SK-N-SH treated with all-trans-retinoic acid at 6 μM for 48 hours (cell line): ENCODE data around the gene PTPRN2.

Source experiments
- BACH2 ChIP-seq: fragments of 250-450 bp; sonication (Bioruptor Pico); IDR thresholded peaks from 2 replicates; pipeline ENCODE4 v1.9.0; 2021; ENCODE audit warnings: mild to moderate bottlenecking, borderline replicate concordance
- CREB5 ChIP-seq: fragments of 250-450 bp; sonication (Bioruptor Pico); IDR thresholded peaks from 2 replicates; pipeline ENCODE4 v1.5.1; 2020; ENCODE audit warnings: low read depth, mild to moderate bottlenecking, moderate library complexity
- PPARA ChIP-seq: fragments of 250-450 bp; sonication (Bioruptor Pico); IDR thresholded peaks from 2 replicates; pipeline ENCODE4 v1.5.0; 2020; ENCODE audit warnings: mild to moderate bottlenecking, borderline replicate concordance
- RARB ChIP-seq: fragments of 250-450 bp; sonication (Bioruptor Pico); IDR thresholded peaks from 2 replicates; pipeline ENCODE4 v1.8.0; 2021; ENCODE audit warnings: mild to moderate bottlenecking, moderate library complexity
- ZFP30 ChIP-seq: fragments of 450-650 bp; formaldehyde crosslinking; IDR thresholded peaks from 2 replicates; pipeline ENCODE4 v1.5.0; 2022; ENCODE audit warnings: mild to moderate bottlenecking, moderate library complexity
- TF ChIP-seq, protein P1 (sequence below): fragments of 250-450 bp; sonication (Bioruptor Pico); IDR thresholded peaks from 2 replicates; pipeline ENCODE4 v1.5.1; 2021; ENCODE audit warnings: mild to moderate bottlenecking, moderate library complexity

GRCh38 chr7:158343936-158344455, 243.6 kb downstream of the PTPRN2 start:
- TF ChIP-seq, protein P1, sequence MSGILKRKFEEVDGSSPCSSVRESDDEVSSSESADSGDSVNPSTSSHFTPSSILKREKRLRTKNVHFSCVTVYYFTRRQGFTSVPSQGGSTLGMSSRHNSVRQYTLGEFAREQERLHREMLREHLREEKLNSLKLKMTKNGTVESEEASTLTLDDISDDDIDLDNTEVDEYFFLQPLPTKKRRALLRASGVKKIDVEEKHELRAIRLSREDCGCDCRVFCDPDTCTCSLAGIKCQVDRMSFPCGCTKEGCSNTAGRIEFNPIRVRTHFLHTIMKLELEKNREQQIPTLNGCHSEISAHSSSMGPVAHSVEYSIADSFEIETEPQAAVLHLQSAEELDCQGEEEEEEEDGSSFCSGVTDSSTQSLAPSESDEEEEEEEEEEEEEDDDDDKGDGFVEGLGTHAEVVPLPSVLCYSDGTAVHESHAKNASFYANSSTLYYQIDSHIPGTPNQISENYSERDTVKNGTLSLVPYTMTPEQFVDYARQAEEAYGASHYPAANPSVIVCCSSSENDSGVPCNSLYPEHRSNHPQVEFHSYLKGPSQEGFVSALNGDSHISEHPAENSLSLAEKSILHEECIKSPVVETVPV, result no peak
- TF ChIP-seq PPARA (CRISPR knock-in tag) (no peak), BACH2 (no peak), CREB5 (CRISPR knock-in tag) (no peak), RARB (CRISPR knock-in tag) (no peak), ZFP30 (CRISPR knock-in tag) (no peak)
